GM19193 (cell line): ENCODE measurements around the gene ARID1A.

Experiments
- POLR2A ChIP-seq: IDR thresholded peaks from 4 replicates; pipeline ENCODE4 v1.6.1; 2011; ENCODE audit not compliant: insufficient read depth, insufficient read length; ENCODE audit errors: extremely low read depth

ARID1A gene

GRCh38 chr1:26695356-26696118 lies at the start of gene ARID1A:
TSS of gene ARID1A (plus strand) at chr1:26696015. CDS start at chr1:26696404, 389 bp downstream.
- peak; percentile 92 for TF ChIP-seq POLR2A

- TF ChIP-seq POLR2A, result no peak
Observed at GRCh38 chr1:26664802-26665201, 31.0 kb upstream of the ARID1A start.

GRCh38 chr1:26666855-26667254 lies 29.0 kb upstream of the ARID1A start:
- no peak for TF ChIP-seq POLR2A

GRCh38 chr1:26677306-26678115 lies 18.3 kb upstream of the ARID1A start:
- no peak for TF ChIP-seq POLR2A

GRCh38 chr1:26684763-26685508 lies 10.9 kb upstream of the ARID1A start:
- TF ChIP-seq POLR2A, result no peak

GRCh38 chr1:26686795-26687194 lies 9.0 kb upstream of the ARID1A start:
- no peak for TF ChIP-seq POLR2A

GRCh38 chr1:26689504-26689903 lies 6.3 kb upstream of the ARID1A start:
- no peak for TF ChIP-seq POLR2A

GRCh38 chr1:26690157-26690556 lies 5.7 kb upstream of the ARID1A start:
- no peak for TF ChIP-seq POLR2A

- TF ChIP-seq POLR2A, result no peak
Observed at GRCh38 chr1:26690576-26691031, 5.2 kb upstream of the ARID1A start.

GRCh38 chr1:26692211-26692792 lies 3.5 kb upstream of the ARID1A start:
- TF ChIP-seq POLR2A, result peak; percentile 79

- TF ChIP-seq POLR2A, result peak; percentile 51
Observed at GRCh38 chr1:26692793-26693490, 2.9 kb upstream of the ARID1A start.

- TF ChIP-seq POLR2A, result no peak
Observed at GRCh38 chr1:26693599-26694572, 1.9 kb upstream of the ARID1A start.
